Sigmoid colon (tissue), 7 donors: ENCODE results near the gene RLN3. TPM values are rescaled to one million over a fixed set of nuclear protein-coding genes. Genes with fewer than 3 reads are reported as not detected.
"Not testable (repeated sequence)": the region's sequence is repeated elsewhere in the genome, so short reads cannot be mapped to it uniquely, and the experiment has no call there.

Source experiments
- DNase-seq: peaks from one replicate; pipeline ENCODE4 v3.0.0-alpha.2; 2019
- H3K27ac ChIP-seq, 4 donors: fragments of 200-600 bp; sonication (generic); one replicate each; pipeline ENCODE4 v1.5.1; 2016 to 2019; ENCODE audit warnings: mild to moderate bottlenecking in 1 of 4
- H3K27me3 ChIP-seq, 3 donors: fragments of 200-600 bp; sonication (generic); one replicate each; pipeline ENCODE4 v1.5.1; 2019; ENCODE audit warnings: mild to moderate bottlenecking in 1 of 3
- H3K36me3 ChIP-seq, 4 donors: fragments of 200-600 bp; sonication (generic); one replicate each; pipeline ENCODE4 v1.5.1; 2016 to 2019
- H3K4me1 ChIP-seq, 4 donors: fragments of 200-600 bp; sonication (generic); one replicate each; pipeline ENCODE4 v1.5.1; 2017 to 2019
- H3K4me3 ChIP-seq, 4 donors: fragments of 200-600 bp; sonication (generic); one replicate each; pipeline ENCODE4 v1.5.1; 2017 to 2019; ENCODE audit warnings: mild to moderate bottlenecking in 2 of 4, moderate library complexity in 1 of 4
- H3K9me3 ChIP-seq, 4 donors: fragments of 200-600 bp in 3 of 4; sonication (generic) in 3 of 4; one replicate each; pipeline versions ENCODE4 v1.5.1 to v1.6.1; 2013 to 2019
- CTCF ChIP-seq, 4 experiments: fragments of 450-650 bp in 3 of 4; fragments of 200-600 bp in 1 of 4; IDR thresholded peaks; one replicate each; pipeline ENCODE4 v1.5.1; 2016 to 2019; ENCODE audit warnings: antibody characterized with exemption in 4 of 4, mild to moderate bottlenecking in 3 of 4, moderate library complexity in 2 of 4
- EP300 ChIP-seq, 4 donors: sonication (generic); formaldehyde crosslinking; IDR thresholded peaks; one replicate each; pipeline ENCODE4 v1.6.1; 2017; ENCODE audit warnings: antibody characterized with exemption in 4 of 4
- POLR2A ChIP-seq, 2 donors: fragments of 450-650 bp; IDR thresholded peaks; one replicate each; pipeline ENCODE4 v1.6.1; 2016; ENCODE audit warnings: antibody characterized with exemption in 2 of 2, mild to moderate bottlenecking in 2 of 2, moderate library complexity in 2 of 2
- POLR2AphosphoS5 ChIP-seq, 4 donors: sonication (generic); formaldehyde crosslinking; IDR thresholded peaks; one replicate each; pipeline ENCODE4 v1.6.1; 2017; ENCODE audit warnings: antibody characterized with exemption in 4 of 4
- WGBS, 2 donors: extraction: QIAGEN DNeasy Blood & Tissue Kit; methylation state at CpG; one replicate each; pipeline ENCODE4 v1.1.7; 2013; 5-methylcytosine and 5-hydroxymethylcytosine counted together
- intact Hi-C: fragments of 100-400 bp; cut with DNase I; formaldehyde crosslinking; loops from one replicate; pipeline ENCODE4 v1.15.1; 2023
- polyA plus RNA-seq, 3 donors: library from polyadenylated mRNA; stranded (reverse); fragments of 200-250 nt; gene quantifications; one replicate each; pipeline ENCODE4 v1.2.3, GENCODE V29; 2013
- total RNA-seq, 4 donors: library from RNA; depleted of rRNA; stranded (reverse); fragments of >200 nt; gene quantifications; one replicate each; pipeline ENCODE4 v1.1.0, GENCODE V29; 2016
- donor health status: healthy with polysubstance abuse.
- donor health status: Bipolar disorder and iron deficiency.
- donor health status: healthy.

The RLN3 gene
- total and polyA plus RNA-seq, 7 donors, result 1.1 TPM; not detected in 6

- no peaks in the 10 kb centered on the region for H3K9me3 ChIP-seq
- H3K36me3 ChIP-seq, result no peaks in the 10 kb centered on the region
- no peak for TF ChIP-seq EP300 (IDR thresholded peaks at IDR 0.05)
- TF ChIP-seq POLR2A (IDR thresholded peaks at IDR 0.05), result no peak
- no peak for TF ChIP-seq CTCF (IDR thresholded peaks at IDR 0.05)
- H3K27ac ChIP-seq, result no peak overlapping the region
- no peaks in the 10 kb centered on the region for H3K4me1 ChIP-seq
- no peak overlapping the region for H3K4me3 ChIP-seq
- intact Hi-C loops, result no loop called here
- 44 to 51% methylated on average over 5 of the region's 5 CpGs for WGBS, 2 donors
- H3K27me3 ChIP-seq, result no peaks in the 10 kb centered on the region
- no peak for DNase-seq
These were observed 6.5 kb upstream of the RLN3 start for GRCh38 chr19:14021474-14021873.

- Histone ChIP-seq H3K36me3 (no peaks in the 10 kb centered on the region), H3K4me3 (no peak overlapping the region), H3K27me3 (peaks cover 0 to 2% (median 0%) of the 10 kb centered on the region in 3 donors), H3K9me3 (no peaks in the 10 kb centered on the region), H3K4me1 (no peaks in the 10 kb centered on the region), H3K27ac (no peak overlapping the region)
- intact Hi-C loops, result no loop called here
- no peak for DNase-seq
- TF ChIP-seq POLR2AphosphoS5 (IDR thresholded peaks at IDR 0.05) (no peak), POLR2A (IDR thresholded peaks at IDR 0.05) (no peak), EP300 (IDR thresholded peaks at IDR 0.05) (no peak), CTCF (IDR thresholded peaks at IDR 0.05) (no peak)
- 85 to 86% methylated on average over 4 of the region's 4 CpGs for WGBS, 2 donors
These were observed 5.5 kb upstream of the RLN3 start for GRCh38 chr19:14022469-14022868.

GRCh38 chr19:14023404-14024235 lies 4.3 kb upstream of the RLN3 start:
- H3K27ac ChIP-seq, result peak overlapping the region in 1 of 4 donors; percentile 11
- no peak for TF ChIP-seq POLR2AphosphoS5 (IDR thresholded peaks at IDR 0.05)
- TF ChIP-seq CTCF (IDR thresholded peaks at IDR 0.05), result peak in 1 of 4 experiments; percentile 11
- no peak for TF ChIP-seq EP300 (IDR thresholded peaks at IDR 0.05)
- TF ChIP-seq POLR2A (IDR thresholded peaks at IDR 0.05), result no peak
- H3K4me3 ChIP-seq, result no peak overlapping the region
- intact Hi-C loops, result no loop called here
- H3K36me3 ChIP-seq, result no peaks in the 10 kb centered on the region
- no peaks in the 10 kb centered on the region for H3K9me3 ChIP-seq
- no peaks in the 10 kb centered on the region for H3K4me1 ChIP-seq
- WGBS, 2 donors, result 56 to 63% methylated on average over 9 of the region's 9 CpGs
- H3K27me3 ChIP-seq, result peaks cover 0 to 5% (median 0%) of the 10 kb centered on the region in 3 donors
- no peak for DNase-seq

GRCh38 chr19:14026652-14027192 lies 1.2 kb upstream of the RLN3 start:
- H3K27me3 ChIP-seq, result peaks cover 0 to 17% (median 14%) of the 10 kb centered on the region in 3 donors
- DNase-seq, H3K27ac ChIP-seq, H3K36me3 ChIP-seq, H3K9me3 ChIP-seq, H3K4me3 ChIP-seq, H3K4me1 ChIP-seq, intact Hi-C loops: not testable (repeated sequence)
- WGBS, 2 donors, result 95 to 96% methylated on average over 5 of the region's 5 CpGs

- H3K4me1 ChIP-seq, result peaks cover 0 to 14% (median 12%) of the 10 kb centered on the region in 4 donors
- DNase-seq, result no peak
- H3K9me3 ChIP-seq, result no peaks in the 10 kb centered on the region
- peaks cover 0 to 33% (median 14%) of the 10 kb centered on the region in 3 donors for H3K27me3 ChIP-seq
- no peaks in the 10 kb centered on the region for H3K36me3 ChIP-seq
- H3K27ac ChIP-seq, result no peak overlapping the region
- TF ChIP-seq EP300 (IDR thresholded peaks at IDR 0.05) (no peak), POLR2AphosphoS5 (IDR thresholded peaks at IDR 0.05) (no peak), CTCF (IDR thresholded peaks at IDR 0.05) (no peak), POLR2A (IDR thresholded peaks at IDR 0.05) (no peak)
- 80 to 87% methylated on average over 4 of the region's 4 CpGs for WGBS, 2 donors
- H3K4me3 ChIP-seq, result no peak overlapping the region
- intact Hi-C loops, result no loop called here
These were observed 953 bp downstream of the RLN3 start for GRCh38 chr19:14028901-14029300.
